NAMALWA (cell line): ENCODE results near the gene CELSR3.

Source experiments
- DNase-seq: peaks from one replicate; pipeline ENCODE4 v3.0.0-alpha.2; 2015; ENCODE audit warnings: low spot score

Gene CELSR3

GRCh38 chr3:48633743-48634142, 28.9 kb downstream of the CELSR3 start:
- DNase-seq, result no peak

- DNase-seq, result no peak
These were observed 29.4 kb downstream of the CELSR3 start for GRCh38 chr3:48633256-48633655.

GRCh38 chr3:48631516-48632448, 30.9 kb downstream of the CELSR3 start:
- no peak for DNase-seq

GRCh38 chr3:48630833-48631232, 31.9 kb downstream of the CELSR3 start:
- no peak for DNase-seq

GRCh38 chr3:48630407-48630806, 32.3 kb downstream of the CELSR3 start:
- DNase-seq, result no peak

- no peak for DNase-seq
These were observed 32.8 kb downstream of the CELSR3 start for GRCh38 chr3:48629894-48630293.

- no peak for DNase-seq
These were observed 34.2 kb downstream of the CELSR3 start for GRCh38 chr3:48628277-48629017.

- no peak for DNase-seq
These were observed 37.1 kb downstream of the CELSR3 start for GRCh38 chr3:48625600-48625999.

GRCh38 chr3:48624767-48625166, 37.9 kb downstream of the CELSR3 start:
- no peak for DNase-seq

GRCh38 chr3:48623851-48624547, 38.7 kb downstream of the CELSR3 start:
- no peak for DNase-seq

GRCh38 chr3:48621461-48621869, 41.2 kb downstream of the CELSR3 start, which contains the start of gene TMEM89:
Gene TMEM89, minus strand, starts transcription at chr3:48621769. Its CDS starts 13 bp downstream, at chr3:48621756.
- no peak for DNase-seq

- no peak for DNase-seq
These were observed 42.9 kb downstream of the CELSR3 start for GRCh38 chr3:48619541-48620524.

- DNase-seq, result no peak
These were observed 45.1 kb downstream of the CELSR3 start for GRCh38 chr3:48617559-48617958.

GRCh38 chr3:48614044-48614443, 48.6 kb downstream of the CELSR3 start:
- no peak for DNase-seq

GRCh38 chr3:48612309-48612708, 50.4 kb downstream of the CELSR3 start:
- no peak for DNase-seq

- peak; percentile 87 for DNase-seq
These were observed 53.3 kb downstream of the CELSR3 start, which contains the start of gene UQCRC1 for GRCh38 chr3:48609088-48610005. Gene UQCRC1, minus strand, starts transcription at chr3:48609646. Its CDS starts 26 bp downstream, at chr3:48609620.

- no peak for DNase-seq
These were observed 55.2 kb downstream of the CELSR3 start for GRCh38 chr3:48607519-48607918.

GRCh38 chr3:48601622-48601994, 61.1 kb downstream of the CELSR3 start:
- no peak for DNase-seq

- no peak for DNase-seq
These were observed 61.7 kb downstream of the CELSR3 start for GRCh38 chr3:48600711-48601621.
